NCI-H82 treated with DMSO at 0.1 percent for 48 hours (cell line): ENCODE results near the gene KMT2C.
A peak's percentile ranks its signal among the peaks of the same experiment; 100 is the strongest.
"Not testable (repeated sequence)": the region's sequence is repeated elsewhere in the genome, so short reads cannot be mapped to it uniquely, and the experiment has no call there.

Source experiments
- DNase-seq: peaks from one replicate; lab custom pipeline; 2025; ENCODE audit not compliant: unreplicated experiment; lab: John Stamatoyannopoulos, UW

KMT2C gene

GRCh38 chr7:152441810-152442209 is 6.0 kb upstream of the KMT2C start:
- DNase-seq, result not testable (repeated sequence)

DNA sequence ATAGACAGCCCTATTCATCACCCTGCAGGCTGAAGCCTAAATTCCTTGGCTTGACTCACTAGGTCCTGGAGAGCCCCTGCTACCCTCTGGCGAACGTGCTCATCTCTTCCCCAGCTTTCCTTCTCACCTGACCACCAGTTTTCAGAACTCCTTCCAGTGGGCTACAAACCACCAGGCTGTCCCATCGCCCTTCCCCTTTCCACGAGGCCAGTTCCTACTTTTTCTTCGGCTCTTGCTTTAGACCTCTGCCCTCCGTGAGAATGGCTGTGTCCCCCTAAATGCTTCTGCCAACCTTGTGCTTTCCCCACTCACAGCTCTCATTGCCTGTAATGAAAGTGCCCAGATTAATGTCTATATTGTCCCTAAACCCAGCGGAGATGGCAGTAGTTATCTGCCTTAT is 5.4 kb upstream of the KMT2C start:
- DNase-seq, result not testable (repeated sequence)

DNA sequence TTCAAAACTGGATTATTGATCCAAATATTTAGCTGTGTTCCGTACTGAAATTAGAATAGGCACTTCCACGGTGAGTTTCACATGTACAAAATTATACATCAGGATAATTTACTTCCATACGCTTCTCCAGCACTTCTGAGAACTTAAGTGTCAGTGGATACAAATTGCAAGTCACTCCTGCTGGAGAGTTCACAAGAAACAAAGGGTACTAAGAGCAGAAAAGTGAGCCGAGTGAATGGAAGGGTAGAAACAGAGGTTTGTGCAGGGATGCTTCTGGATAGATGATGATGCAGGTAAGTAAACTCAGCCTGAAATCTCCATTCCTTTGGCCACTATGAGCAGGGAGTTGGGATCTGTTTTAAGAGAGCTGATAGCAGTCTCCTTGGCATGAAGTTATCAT is 2.2 kb upstream of the KMT2C start:
- not testable (repeated sequence) for DNase-seq

DNA sequence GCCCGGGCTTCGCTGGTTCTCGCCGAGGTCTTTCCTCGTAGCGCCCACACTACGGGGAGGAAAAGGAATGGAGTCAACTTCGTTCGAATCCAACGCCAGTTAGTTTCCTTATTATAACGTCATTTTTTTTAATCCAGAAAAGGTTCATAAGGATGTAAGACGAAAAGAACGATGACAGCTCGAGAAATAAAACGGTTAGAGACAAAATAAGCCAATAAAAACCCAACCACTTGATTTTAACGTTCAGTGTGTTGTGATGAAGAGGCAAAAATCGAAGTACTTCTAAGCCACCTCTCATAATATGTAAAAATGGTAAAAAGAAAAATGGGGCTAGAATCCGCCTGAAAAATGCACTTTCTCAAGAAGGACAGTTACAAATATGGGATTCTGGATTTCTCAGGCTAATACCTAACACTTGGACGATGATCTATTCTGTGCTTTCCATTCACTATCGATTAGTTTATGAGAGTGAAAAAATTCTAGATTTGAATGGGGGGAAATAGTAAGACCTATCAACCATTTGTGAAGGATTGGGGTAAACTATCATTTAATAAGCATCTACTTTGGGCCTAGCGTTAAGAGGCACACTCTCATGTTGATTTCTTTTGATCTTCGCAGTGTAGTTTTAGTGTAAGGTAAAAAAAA is 1.2 kb upstream of the KMT2C start:
- DNase-seq, result not testable (repeated sequence)

DNA sequence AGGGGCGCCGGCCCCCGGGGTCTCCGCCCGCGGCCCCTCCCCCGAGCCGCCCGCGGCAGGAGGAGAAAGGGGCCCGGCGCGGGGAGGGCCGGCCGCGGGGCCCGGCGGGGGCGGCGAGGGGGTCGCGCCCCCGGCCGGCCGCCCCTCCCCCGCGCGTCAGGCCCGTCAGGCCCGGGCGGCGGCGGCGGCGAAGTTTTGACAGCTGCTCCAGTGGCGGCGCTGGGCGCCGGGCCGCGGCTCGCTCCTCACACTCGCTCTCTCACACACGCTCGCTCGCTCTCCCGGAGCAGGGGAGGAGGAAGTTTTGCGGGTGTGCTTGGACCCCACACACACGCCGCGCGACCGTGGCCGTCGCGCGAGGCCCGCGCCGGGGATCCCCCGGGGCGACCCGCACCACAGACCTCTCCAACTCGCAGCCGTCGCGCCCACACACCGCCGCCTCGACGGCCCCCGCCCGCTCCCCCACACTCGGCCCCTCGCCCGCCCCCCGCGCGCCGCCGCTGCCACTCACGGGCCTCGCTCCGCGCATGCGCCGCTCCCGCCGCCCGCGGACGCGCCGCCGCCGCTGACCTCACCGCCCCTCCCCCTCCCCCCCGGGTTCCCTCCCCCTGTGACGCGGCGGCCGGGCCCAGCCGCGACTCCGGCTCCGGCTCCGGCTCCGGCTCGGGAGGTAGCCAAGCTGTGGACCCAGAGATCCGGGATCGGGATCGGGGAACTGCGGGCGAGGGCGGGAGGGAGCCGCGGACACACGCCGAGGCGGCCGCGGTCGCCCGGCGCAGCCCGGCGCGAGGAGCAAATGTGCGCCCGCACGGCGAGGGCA is 518 bp upstream of the KMT2C start:
- peak; percentile 63 for DNase-seq

DNA sequence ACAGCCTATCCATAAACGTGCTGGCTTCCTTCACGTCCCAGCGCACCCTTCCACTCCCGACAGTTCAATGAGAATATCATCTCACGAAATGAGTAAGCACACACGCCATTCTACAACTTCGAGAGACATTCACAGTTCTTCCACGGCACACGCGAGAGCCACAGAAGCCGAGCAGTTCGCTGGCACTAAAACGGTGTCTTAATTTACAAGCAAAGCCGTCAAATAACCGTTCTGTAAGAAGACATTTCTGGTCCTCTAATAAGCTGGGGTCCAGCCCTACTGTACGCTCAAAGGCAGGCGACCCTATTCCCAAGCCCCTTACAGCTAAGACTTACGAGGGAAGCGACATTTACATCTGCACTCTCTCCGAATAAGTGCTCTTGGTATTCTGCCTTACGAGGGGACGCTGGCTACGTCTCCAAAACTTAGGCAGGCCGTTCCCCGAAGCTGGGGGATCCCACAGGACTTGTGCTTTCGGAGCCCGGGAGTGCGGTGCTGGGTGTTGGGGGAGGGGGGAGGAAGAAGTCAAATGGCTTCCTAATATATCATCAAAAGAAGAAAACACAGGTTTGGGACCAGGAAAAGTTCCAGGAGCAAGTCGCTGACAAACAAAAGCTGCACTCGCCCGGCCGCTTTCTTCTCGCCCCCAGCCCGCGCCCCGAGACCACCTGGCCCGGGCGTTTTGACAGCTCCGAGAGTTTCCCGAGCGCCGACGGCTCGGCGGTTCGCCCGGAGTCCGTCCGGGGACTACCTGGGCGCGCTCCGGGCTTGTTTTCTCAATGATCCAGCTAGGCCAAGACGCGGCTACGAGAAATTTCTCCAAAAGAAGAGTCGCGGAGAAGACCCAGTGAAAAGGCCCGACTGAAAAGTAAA is 1.1 kb downstream of the KMT2C start:
- not testable (repeated sequence) for DNase-seq

DNA sequence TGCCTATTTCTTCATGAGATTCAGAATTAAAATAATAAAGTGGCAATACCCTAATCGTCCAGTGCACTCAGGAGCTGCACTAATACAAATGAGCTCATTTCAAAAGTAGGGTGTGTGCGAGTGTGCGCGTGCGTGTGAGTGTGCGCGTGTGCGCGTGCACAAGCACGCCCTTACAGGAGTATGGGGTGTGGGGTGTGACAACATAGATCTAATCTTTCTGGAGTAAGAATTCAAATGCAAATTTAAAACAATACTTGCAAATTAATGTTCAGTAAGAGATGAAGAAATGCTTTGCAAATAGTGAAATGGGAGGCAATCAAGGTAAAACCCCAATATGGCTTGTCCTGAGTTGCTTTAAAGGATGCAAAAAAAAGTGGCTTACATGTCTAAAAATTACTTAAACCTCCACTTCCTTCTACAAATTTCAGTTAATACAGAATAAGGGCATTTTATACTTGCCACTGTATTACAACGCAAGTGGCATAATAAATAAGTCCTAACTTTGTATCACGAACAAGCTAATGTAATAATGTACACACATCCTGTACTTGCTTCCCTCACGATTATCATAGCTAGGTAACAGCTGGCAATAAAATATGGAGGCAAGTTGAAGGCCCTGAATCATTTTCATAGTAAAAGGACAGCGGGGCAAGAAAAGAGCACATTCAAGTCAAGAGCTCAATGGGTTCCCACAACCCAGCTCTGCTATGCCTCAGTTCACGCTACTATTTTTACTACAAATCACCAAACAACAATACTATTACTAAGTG is 1.9 kb downstream of the KMT2C start:
- not testable (repeated sequence) for DNase-seq

- not testable (repeated sequence) for DNase-seq
Observed at GRCh38 chr7:152432735-152433134, 3.1 kb downstream of the KMT2C start.

DNA sequence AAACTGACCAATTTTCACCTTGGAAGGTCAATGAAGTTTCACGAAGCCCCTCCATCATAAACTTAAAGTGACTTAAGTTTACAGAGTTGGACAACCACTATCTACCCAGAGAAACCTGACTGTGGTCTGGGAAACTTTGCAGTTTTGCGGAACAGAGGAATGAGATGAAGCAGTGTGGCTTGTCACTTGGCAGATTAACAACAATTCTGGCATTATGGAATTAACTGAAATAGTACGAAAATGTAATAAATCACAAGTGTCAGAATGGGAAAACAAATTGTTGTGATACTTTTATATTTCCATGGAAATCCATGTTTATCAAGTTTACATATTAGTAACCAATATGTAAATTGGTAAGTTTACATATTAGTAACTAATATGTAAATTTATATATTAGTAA is 4.9 kb downstream of the KMT2C start:
- DNase-seq, result no peak

DNA sequence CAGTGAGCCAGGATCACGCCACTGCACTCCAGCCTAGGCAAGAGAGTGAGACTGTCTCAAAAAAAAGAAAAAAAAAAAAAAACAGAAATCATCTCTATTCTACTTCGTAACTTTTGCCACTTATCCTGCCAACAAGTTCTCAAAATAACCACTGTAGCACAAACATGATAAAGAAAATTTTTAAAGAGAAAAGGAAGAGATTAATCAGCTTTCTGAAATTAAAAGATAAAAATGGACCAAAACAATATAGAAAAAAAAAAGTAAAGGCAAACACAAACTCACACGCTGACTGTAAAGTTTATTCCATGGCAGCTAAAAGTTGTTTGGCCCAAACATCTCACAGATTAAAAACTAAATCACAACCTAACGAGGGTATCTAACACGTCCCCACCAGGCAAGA is 5.7 kb downstream of the KMT2C start:
- DNase-seq, result not testable (repeated sequence)

DNA sequence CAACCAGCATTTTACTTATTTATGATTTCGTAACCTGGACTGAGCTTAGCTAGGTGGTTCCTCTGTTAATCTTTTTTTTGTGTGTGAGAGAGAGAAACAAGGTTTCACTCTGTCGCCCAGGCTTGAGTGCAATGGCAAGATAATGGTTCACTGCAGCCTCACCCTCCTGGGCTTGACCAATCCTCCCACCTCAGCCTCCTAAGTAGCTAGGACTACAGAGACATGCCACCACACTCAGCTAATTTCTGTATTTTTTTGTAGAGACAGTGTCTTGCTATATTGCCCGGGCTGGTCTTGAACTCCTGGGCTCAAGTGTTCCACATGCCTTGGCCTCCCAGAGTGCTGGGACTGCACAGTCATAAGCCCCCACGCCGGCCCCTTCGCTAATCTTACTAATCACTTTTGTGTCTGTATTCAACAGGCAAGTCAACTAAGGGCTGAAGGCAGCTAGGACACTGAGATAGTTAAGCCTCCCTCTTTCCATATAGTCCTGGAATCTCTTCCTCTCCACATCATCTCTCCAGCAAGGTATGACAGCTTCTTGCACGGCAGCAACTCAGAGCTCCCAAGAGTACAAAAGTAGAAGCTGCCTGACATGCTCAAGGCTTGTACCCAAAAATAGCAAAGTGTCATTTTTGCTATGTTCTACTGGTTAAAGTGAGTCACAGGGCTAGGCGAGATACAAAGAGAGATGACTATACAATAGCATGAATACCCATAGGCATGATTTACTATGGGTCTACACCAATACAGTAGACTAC is 11.3 kb downstream of the KMT2C start:
- no peak for DNase-seq

GRCh38 chr7:152423991-152424347 is 11.8 kb downstream of the KMT2C start:
- DNase-seq, result no peak

- DNase-seq, result not testable (repeated sequence)
Observed at GRCh38 chr7:152423171-152423570, 12.6 kb downstream of the KMT2C start.

DNA sequence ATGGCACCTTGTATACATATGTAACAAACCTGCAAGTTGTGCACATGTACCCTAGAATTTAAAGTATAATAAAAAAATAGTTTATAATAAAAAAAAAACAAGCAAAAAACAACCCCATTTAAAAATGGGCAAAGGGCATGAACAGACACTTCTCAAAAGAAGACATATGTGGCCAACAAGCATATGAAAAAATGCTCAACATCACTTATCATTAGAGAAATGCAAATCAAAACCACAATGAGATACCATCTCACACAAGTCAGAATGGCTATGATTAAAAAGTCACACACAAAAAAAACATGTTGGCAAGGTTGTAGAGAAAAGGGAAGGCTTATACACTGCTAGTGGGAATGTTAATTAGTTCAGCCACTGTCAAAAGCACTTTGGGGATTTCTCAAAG is 14.9 kb downstream of the KMT2C start:
- DNase-seq, result not testable (repeated sequence)

GRCh38 chr7:152419473-152420429 is 16.1 kb downstream of the KMT2C start:
- DNase-seq, result no peak

GRCh38 chr7:152414779-152415178 is 21.0 kb downstream of the KMT2C start:
- DNase-seq, result no peak

- DNase-seq, result no peak
Observed at GRCh38 chr7:152411389-152411788, 24.4 kb downstream of the KMT2C start.

DNA sequence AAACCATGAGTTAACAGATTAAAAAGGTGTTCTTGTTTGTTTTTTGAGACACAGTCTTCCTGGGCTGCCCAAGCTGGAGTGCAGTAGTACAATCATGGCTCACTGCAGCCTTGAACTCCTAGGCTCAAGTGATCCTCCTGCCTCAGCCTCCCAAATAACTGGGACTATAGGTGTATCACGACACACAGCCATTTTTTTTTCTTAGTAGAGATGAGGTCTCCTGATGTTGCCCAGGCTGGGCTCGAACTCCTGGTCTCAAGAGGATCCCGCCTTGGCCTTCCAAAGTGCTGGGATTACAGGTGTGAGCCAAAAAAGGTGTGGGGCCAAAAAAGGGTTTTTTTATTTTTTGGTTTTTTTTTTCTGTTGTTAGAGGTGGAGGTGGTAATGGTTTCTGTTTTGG is 29.3 kb downstream of the KMT2C start:
- no peak for DNase-seq

DNA sequence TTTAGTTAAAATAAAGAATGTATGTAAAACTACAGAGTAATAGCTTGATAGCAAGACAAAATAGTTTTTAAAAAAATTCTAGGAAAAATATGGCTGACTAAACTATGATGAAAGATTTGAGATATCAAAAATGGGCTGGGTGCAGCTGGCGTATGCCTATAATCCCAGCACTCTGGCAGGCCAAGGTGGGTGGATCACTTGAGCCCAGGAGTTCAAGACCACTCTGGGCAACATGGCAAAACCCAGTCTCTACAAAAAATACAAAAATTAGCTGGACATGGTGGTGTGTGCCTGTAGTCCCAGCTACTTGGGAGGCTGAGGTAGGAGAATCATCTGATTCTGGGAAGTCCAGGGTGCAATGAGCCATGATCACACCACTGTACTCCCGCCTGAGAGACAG is 29.8 kb downstream of the KMT2C start:
- not testable (repeated sequence) for DNase-seq
